CD14-positive monocyte (primary cell): ENCODE measurements around the gene CDS2. TPM values are rescaled to one million over a fixed set of nuclear protein-coding genes. Genes with fewer than 3 reads are reported as not detected.

Source experiments
- DNase-seq, 3 donors: peaks; one replicate each; pipeline ENCODE4 v3.0.0-alpha.2; 2011 to 2022
- H2AFZ ChIP-seq: 2 replicates; pipeline ENCODE4 v1.6.0; 2012; ENCODE audit warnings: mild to moderate bottlenecking, low read depth, low read length, inconsistent platforms; ENCODE audit not compliant: insufficient read depth, poor library complexity, severe bottlenecking
- H3K27ac ChIP-seq, 2 donors: 1 replicate in 1 of 2; 2 replicates in 1 of 2; pipeline ENCODE4 v1.5.1; 2012 to 2013; ENCODE audit warnings: low read length in 2 of 2, control low read depth in 1 of 2, inconsistent platforms in 1 of 2, low read depth in 1 of 2, mild to moderate bottlenecking in 1 of 2
- H3K27me3 ChIP-seq, 2 donors: one replicate each; pipeline versions ENCODE4 v1.6.0 to v1.6.1; 2011 to 2013; ENCODE audit warnings: low read length in 2 of 2; ENCODE audit not compliant: control insufficient read depth in 2 of 2, insufficient read depth in 2 of 2
- H3K36me3 ChIP-seq, 2 donors: replicated peaks in 1 of 2; 1 replicate in 1 of 2; 2 replicates in 1 of 2; pipeline versions ENCODE4 v1.5.1 to v1.6.1; 2012 to 2013; ENCODE audit warnings: low read length in 2 of 2, control low read depth in 1 of 2, inconsistent platforms in 1 of 2, mild to moderate bottlenecking in 1 of 2; ENCODE audit not compliant: insufficient read depth in 2 of 2, control insufficient read depth in 1 of 2
- H3K4me1 ChIP-seq, 2 donors: 1 replicate in 1 of 2; 2 replicates in 1 of 2; pipeline versions ENCODE4 v1.5.1 to v1.6.1; 2012 to 2013; ENCODE audit warnings: low read length in 2 of 2, control low read depth in 1 of 2, inconsistent platforms in 1 of 2, mild to moderate bottlenecking in 1 of 2, moderate library complexity in 1 of 2; ENCODE audit not compliant: insufficient read depth in 2 of 2, control insufficient read depth in 1 of 2
- H3K4me2 ChIP-seq: replicated peaks from 2 replicates; pipeline ENCODE3; 2012; ENCODE audit warnings: low read length, moderate library complexity, mild to moderate bottlenecking; ENCODE audit not compliant: poor library complexity, severe bottlenecking; ENCODE audit errors: extremely low read depth
- H3K4me3 ChIP-seq, 3 experiments: fragments of 200-600 bp in 1 of 3; sonication (generic) in 1 of 3; replicated peaks in 1 of 3; 1 replicate in 2 of 3; 2 replicates in 1 of 3; pipeline ENCODE4 v1.5.1; 2011 to 2013; ENCODE audit warnings: low read length in 3 of 3, mild to moderate bottlenecking in 3 of 3, control low read depth in 2 of 3, low read depth in 2 of 3, inconsistent platforms in 1 of 3, moderate library complexity in 1 of 3
- H3K79me2 ChIP-seq: 2 replicates; pipeline ENCODE4 v1.6.0; 2012; ENCODE audit warnings: mild to moderate bottlenecking, control low read depth, inconsistent platforms, low read length, moderate library complexity; ENCODE audit not compliant: insufficient read depth
- H3K9ac ChIP-seq: 2 replicates; pipeline ENCODE4 v1.6.0; 2017; ENCODE audit warnings: low read length, mild to moderate bottlenecking; ENCODE audit not compliant: insufficient read depth, poor library complexity, severe bottlenecking
- H3K9me3 ChIP-seq, 2 donors: replicated peaks in 1 of 2; 1 replicate in 1 of 2; 2 replicates in 1 of 2; pipeline versions ENCODE4 v1.5.1 to v1.6.1; 2012 to 2013; ENCODE audit warnings: low read length in 2 of 2, control low read depth in 1 of 2; ENCODE audit not compliant: control insufficient read depth in 1 of 2, insufficient read depth in 1 of 2
- H4K20me1 ChIP-seq: 2 replicates; pipeline ENCODE4 v1.6.0; 2012; ENCODE audit warnings: mild to moderate bottlenecking, low read length, control low read depth, moderate library complexity; ENCODE audit not compliant: insufficient read depth
- H3K27ac Mint-ChIP-seq, 7 donors: one replicate each; pipeline ENCODE4 v1.8.0; 2020; ENCODE audit warnings: mild to moderate bottlenecking in 7 of 7, mixed read lengths in 7 of 7, moderate library complexity in 6 of 7, inconsistent platforms in 2 of 7
- H3K27me3 Mint-ChIP-seq, 3 donors: one replicate each; pipeline ENCODE4 v1.8.0; 2021 to 2022; ENCODE audit warnings: low read depth in 3 of 3, mild to moderate bottlenecking in 3 of 3, mixed read lengths in 3 of 3, moderate library complexity in 3 of 3, inconsistent platforms in 1 of 3
- H3K36me3 Mint-ChIP-seq, 2 donors: one replicate each; pipeline ENCODE4 v1.8.0; 2020; ENCODE audit warnings: mixed read lengths in 2 of 2, inconsistent platforms in 1 of 2, mild to moderate bottlenecking in 1 of 2
- H3K4me1 Mint-ChIP-seq: one replicate; pipeline ENCODE4 v1.8.0; 2020; ENCODE audit warnings: mild to moderate bottlenecking, mixed read lengths
- H3K4me3 Mint-ChIP-seq, 2 donors: one replicate each; pipeline ENCODE4 v1.8.0; 2020; ENCODE audit warnings: mild to moderate bottlenecking in 2 of 2, mixed read lengths in 2 of 2, moderate library complexity in 1 of 2
- H3K9me3 Mint-ChIP-seq, 7 donors: one replicate each; pipeline ENCODE4 v1.8.0; 2020 to 2022; ENCODE audit warnings: mixed read lengths in 7 of 7, mild to moderate bottlenecking in 6 of 7, moderate library complexity in 6 of 7, inconsistent platforms in 2 of 7
- CTCF ChIP-seq: fragments of 200-600 bp; IDR thresholded peaks from one replicate; pipeline ENCODE4 v1.8.0; 2022; ENCODE audit warnings: antibody characterized with exemption, mild to moderate bottlenecking
- WGBS: methylation state at CpG from one replicate; pipeline ENCODE4 v1.1.5; 2013; ENCODE audit warnings: missing lambda C conversion rate; ENCODE audit not compliant: insufficient coverage; 5-methylcytosine and 5-hydroxymethylcytosine counted together
- intact Hi-C, 2 donors: fragments of 100-400 bp; cut with micrococcal nuclease; formaldehyde crosslinking; loops; one replicate each; pipeline versions ENCODE4 v1.15.0 to v1.15.1; 2023
- polyA plus RNA-seq, 3 donors: library from polyadenylated mRNA; depleted of rRNA in 1 of 3; unstranded in 2 of 3; stranded (reverse) in 1 of 3; fragments of 300-500 nt in 2 of 3; fragments of >200 nt in 1 of 3; fragmentation: Illumina TruSeq in 2 of 3; gene quantifications; 1 replicate in 2 of 3; 2 replicates in 1 of 3; pipeline ENCODE4 v1.2.3, GENCODE V29; 2012 to 2021

CDS2 gene
- polyA plus RNA-seq, 3 donors = 28.6 to 62.6 (median 54.4) TPM

- Mint-ChIP-seq H3K27ac (peak overlapping the region; percentile 83 to 96 (median 88)), H3K9me3 (no peaks in the 10 kb centered on the region), H3K36me3 (peaks cover 3 to 32% of the 10 kb centered on the region in 2 donors), H3K27me3 (peaks cover 0 to 2% (median 0%) of the 10 kb centered on the region in 3 donors), H3K4me3 (peak overlapping the region in 1 of 2 donors; percentile 10), H3K4me1 (peaks cover 65% of the 10 kb centered on the region)
- Histone ChIP-seq H3K4me1 (peaks cover 64 to 76% of the 10 kb centered on the region in 2 donors), H3K9me3 (no peaks in the 10 kb centered on the region), H4K20me1 (peaks cover 36% of the 10 kb centered on the region), H3K27ac (peak overlapping the region; percentile 52 to 73), H3K4me2 (peak overlapping the region; percentile 57), H2AFZ (no peak overlapping the region), H3K79me2 (peaks cover 90% of the 10 kb centered on the region), H3K9ac (no peak overlapping the region), H3K4me3 (peak overlapping the region in 1 of 3 experiments; percentile 22), H3K36me3 (no peaks in the 10 kb centered on the region), H3K27me3 (no peaks in the 10 kb centered on the region)
- WGBS = 40% methylated on average over 1 of the region's 2 CpGs
- TF ChIP-seq CTCF = no peak
- intact Hi-C loops = no loop called here
- DNase-seq = peak; percentile 60 to 74 (median 67)
These were observed 20.2 kb downstream of the CDS2 start for GRCh38 chr20:5146871-5147592.

- H3K4me2 ChIP-seq = no peak overlapping the region
- H3K9ac ChIP-seq = no peak overlapping the region
- H3K4me1 Mint-ChIP-seq = peaks cover 64% of the 10 kb centered on the region
- H3K9me3 Mint-ChIP-seq = no peaks in the 10 kb centered on the region
- no peak for DNase-seq
- no peak overlapping the region for H3K4me3 Mint-ChIP-seq
- H3K27ac Mint-ChIP-seq = peak overlapping the region in 1 of 7 donors; percentile 84
- H3K4me3 ChIP-seq = no peak overlapping the region
- peaks cover 0 to 3% of the 10 kb centered on the region in 2 donors for H3K36me3 ChIP-seq
- no peaks in the 10 kb centered on the region for H3K27me3 ChIP-seq
- peak overlapping the region in 1 of 2 donors; percentile 73 for H3K27ac ChIP-seq
- H3K27me3 Mint-ChIP-seq = peaks cover 0 to 2% (median 0%) of the 10 kb centered on the region in 3 donors
- no peak for TF ChIP-seq CTCF
- 100% methylated on average over 5 of the region's 6 CpGs for WGBS
- no peaks in the 10 kb centered on the region for H3K9me3 ChIP-seq
- peaks cover 6 to 37% of the 10 kb centered on the region in 2 donors for H3K36me3 Mint-ChIP-seq
- intact Hi-C loops = no loop called here
- H4K20me1 ChIP-seq = peaks cover 39% of the 10 kb centered on the region
- peaks cover 95% of the 10 kb centered on the region for H3K79me2 ChIP-seq
- H3K4me1 ChIP-seq = peaks cover 56 to 70% of the 10 kb centered on the region in 2 donors
- no peak overlapping the region for H2AFZ ChIP-seq
These were observed 21.8 kb downstream of the CDS2 start for GRCh38 chr20:5148581-5148980.
